Upper lobe of left lung (tissue), 6 donors: Measurements from ENCODE around the gene ME2. TPM values are rescaled to one million over a fixed set of nuclear protein-coding genes. Genes with fewer than 3 reads are reported as not detected.

ENCODE experiments used
- ATAC-seq, 2 donors: fragments of 200-7000 bp; cut with Tn5 transposase; one replicate each; pipeline ENCODE4 v1.9.1; 2022; ENCODE audit warnings: mild to moderate bottlenecking in 2 of 2, moderate library complexity in 2 of 2; ENCODE audit not compliant: low FRiP score in 2 of 2
- DNase-seq, 2 donors: peaks; one replicate each; pipeline ENCODE4 v3.0.0-alpha.2; 2019 to 2020
- H3K27ac ChIP-seq, 4 donors: fragments of 200-600 bp; sonication (generic); one replicate each; pipeline ENCODE4 v1.5.1; 2016 to 2019
- H3K27me3 ChIP-seq, 4 donors: fragments of 200-600 bp; sonication (generic); one replicate each; pipeline ENCODE4 v1.5.1; 2017 to 2019
- H3K36me3 ChIP-seq, 4 donors: fragments of 200-600 bp; sonication (generic); one replicate each; pipeline ENCODE4 v1.5.1; 2016 to 2019
- H3K4me1 ChIP-seq, 4 donors: fragments of 200-600 bp; sonication (generic); one replicate each; pipeline ENCODE4 v1.5.1; 2018 to 2019
- H3K4me3 ChIP-seq, 4 donors: fragments of 200-600 bp; sonication (generic); one replicate each; pipeline ENCODE4 v1.5.1; 2017 to 2019; ENCODE audit warnings: mild to moderate bottlenecking in 2 of 4, moderate library complexity in 1 of 4
- H3K9me3 ChIP-seq, 4 donors: fragments of 200-600 bp; sonication (generic); one replicate each; pipeline ENCODE4 v1.5.1; 2018 to 2019
- EP300 ChIP-seq, 4 donors: sonication (generic); formaldehyde crosslinking; IDR thresholded peaks; one replicate each; pipeline ENCODE4 v1.5.1; 2017; ENCODE audit warnings: antibody characterized with exemption in 4 of 4, control low read depth in 2 of 4
- POLR2A ChIP-seq, 4 donors: fragments of 450-650 bp; IDR thresholded peaks; one replicate each; pipeline ENCODE4 v1.5.1; 2016 to 2017; ENCODE audit warnings: antibody characterized with exemption in 4 of 4, mild to moderate bottlenecking in 2 of 4
- POLR2AphosphoS5 ChIP-seq, 2 donors: sonication (generic); formaldehyde crosslinking; IDR thresholded peaks; one replicate each; pipeline ENCODE4 v1.5.1; 2017; ENCODE audit warnings: antibody characterized with exemption in 2 of 2
- WGBS, 2 donors: methylation state at CpG; one replicate each; pipeline ENCODE4 v1.1.5; 2017 to 2018; 5-methylcytosine and 5-hydroxymethylcytosine counted together
- total RNA-seq, 6 donors: library from RNA; depleted of rRNA in 4 of 6; stranded (reverse); fragments of >200 nt in 4 of 6; gene quantifications; one replicate each; pipeline versions ENCODE4 v1.1.0 to v1.2.1, GENCODE V29; 2016 to 2021
- TF ChIP-seq, protein P1 (sequence below), 6 experiments: fragments of 450-650 bp in 4 of 6; fragments of 200-600 bp in 2 of 6; sonication (generic) in 2 of 6; IDR thresholded peaks; one replicate each; pipeline ENCODE4 v1.5.1; 2016 to 2019; ENCODE audit warnings: antibody characterized with exemption in 6 of 6
- donor health status: DM: no; HTN: no; CAD: no; lungs with moderate emphysema.
- donor health status: DM: no; HTN: yes; CAD: no; lungs with severe emphysema.

Gene ME2
- total RNA-seq, 6 donors from 2014 or later, result 26.9 to 69.8 (median 36.4) TPM

DNA sequence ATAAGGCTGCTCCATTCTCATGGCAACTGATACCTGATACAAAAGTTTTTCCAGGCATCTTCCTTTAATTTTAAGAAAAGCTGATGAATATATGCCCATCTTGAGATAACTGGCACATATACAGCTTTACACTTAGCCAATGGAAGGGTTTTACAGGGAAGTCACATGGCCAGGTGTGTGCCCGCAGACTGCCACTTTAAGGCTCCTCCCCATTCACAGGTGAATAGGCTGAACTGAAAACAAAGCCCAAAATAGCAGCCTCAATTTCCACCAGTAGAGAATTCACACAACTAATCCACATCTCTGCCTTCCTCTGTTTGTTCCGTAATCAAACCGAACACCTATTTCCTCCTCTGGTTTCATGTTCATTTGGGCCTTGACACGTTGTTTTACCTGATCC is 9.8 kb upstream of the ME2 start:
- DNase-seq (peak in 1 of 2 donors; percentile 37), ATAC-seq (no peak)
- no peaks in the 10 kb centered on the region for H3K36me3 ChIP-seq
- peaks cover 0 to 10% (median 0%) of the 10 kb centered on the region in 4 donors for H3K4me1 ChIP-seq
- no peaks in the 10 kb centered on the region for H3K27me3 ChIP-seq
- WGBS, 2 donors, result 71 to 81% methylated on average over 4 of the region's 4 CpGs
- H3K4me3 ChIP-seq, result no peak overlapping the region
- H3K27ac ChIP-seq, result no peak overlapping the region
- TF ChIP-seq POLR2A (IDR thresholded peaks at IDR 0.05) (no peak), POLR2AphosphoS5 (IDR thresholded peaks at IDR 0.05) (no peak), EP300 (IDR thresholded peaks at IDR 0.05) (no peak)
- TF ChIP-seq, protein P1, sequence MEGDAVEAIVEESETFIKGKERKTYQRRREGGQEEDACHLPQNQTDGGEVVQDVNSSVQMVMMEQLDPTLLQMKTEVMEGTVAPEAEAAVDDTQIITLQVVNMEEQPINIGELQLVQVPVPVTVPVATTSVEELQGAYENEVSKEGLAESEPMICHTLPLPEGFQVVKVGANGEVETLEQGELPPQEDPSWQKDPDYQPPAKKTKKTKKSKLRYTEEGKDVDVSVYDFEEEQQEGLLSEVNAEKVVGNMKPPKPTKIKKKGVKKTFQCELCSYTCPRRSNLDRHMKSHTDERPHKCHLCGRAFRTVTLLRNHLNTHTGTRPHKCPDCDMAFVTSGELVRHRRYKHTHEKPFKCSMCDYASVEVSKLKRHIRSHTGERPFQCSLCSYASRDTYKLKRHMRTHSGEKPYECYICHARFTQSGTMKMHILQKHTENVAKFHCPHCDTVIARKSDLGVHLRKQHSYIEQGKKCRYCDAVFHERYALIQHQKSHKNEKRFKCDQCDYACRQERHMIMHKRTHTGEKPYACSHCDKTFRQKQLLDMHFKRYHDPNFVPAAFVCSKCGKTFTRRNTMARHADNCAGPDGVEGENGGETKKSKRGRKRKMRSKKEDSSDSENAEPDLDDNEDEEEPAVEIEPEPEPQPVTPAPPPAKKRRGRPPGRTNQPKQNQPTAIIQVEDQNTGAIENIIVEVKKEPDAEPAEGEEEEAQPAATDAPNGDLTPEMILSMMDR (IDR thresholded peaks at IDR 0.05), result no peak
- no peaks in the 10 kb centered on the region for H3K9me3 ChIP-seq

DNA sequence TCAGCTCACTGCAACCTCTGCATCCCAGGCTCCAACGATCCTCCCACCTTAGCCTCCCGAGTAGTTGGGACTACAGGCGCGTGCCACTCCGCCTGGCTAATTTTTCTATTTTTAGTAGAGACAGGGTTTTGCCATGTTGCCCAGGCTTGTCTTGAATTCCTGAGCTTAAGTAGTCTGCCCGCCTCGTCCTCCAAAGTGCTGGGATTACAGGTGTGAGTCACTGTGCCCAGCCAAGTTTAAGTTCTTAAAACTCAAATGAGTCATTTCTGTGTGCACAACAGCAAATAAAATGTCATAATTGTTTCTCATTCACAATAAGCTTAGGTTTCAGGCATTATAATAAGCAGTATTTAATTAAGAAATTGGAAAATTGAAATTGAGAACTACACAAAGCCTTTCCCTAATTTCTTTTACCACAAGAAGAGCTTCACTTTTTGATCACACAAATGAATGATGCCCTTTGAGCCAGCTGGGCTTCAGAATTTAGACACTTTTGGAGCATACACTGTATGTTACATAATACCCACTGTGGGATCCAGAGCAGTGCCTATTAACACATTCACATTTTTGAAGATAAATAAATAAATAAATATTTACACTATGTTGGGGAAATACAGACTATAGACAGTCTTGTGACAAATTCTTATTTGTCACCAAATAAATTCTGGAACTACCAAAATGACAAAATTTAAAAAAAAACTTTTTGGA is 8.6 kb upstream of the ME2 start:
- DNase-seq (peak in 1 of 2 donors; percentile 85), ATAC-seq (peak in 1 of 2 donors; percentile 75)
- no peaks in the 10 kb centered on the region for H3K9me3 ChIP-seq
- 58 to 65% methylated on average over 7 of the region's 7 CpGs for WGBS, 2 donors
- peaks cover 0 to 10% (median 0%) of the 10 kb centered on the region in 4 donors for H3K4me1 ChIP-seq
- H3K4me3 ChIP-seq, result no peak overlapping the region
- H3K27ac ChIP-seq, result no peak overlapping the region
- H3K36me3 ChIP-seq, result no peaks in the 10 kb centered on the region
- H3K27me3 ChIP-seq, result no peaks in the 10 kb centered on the region
- TF ChIP-seq, protein P1 (IDR thresholded peaks at IDR 0.05), result no peak
- TF ChIP-seq POLR2AphosphoS5 (IDR thresholded peaks at IDR 0.05) (peak in 1 of 2 donors; percentile 20), POLR2A (IDR thresholded peaks at IDR 0.05) (no peak), EP300 (IDR thresholded peaks at IDR 0.05) (peak in 1 of 4 donors; percentile 62)

DNA sequence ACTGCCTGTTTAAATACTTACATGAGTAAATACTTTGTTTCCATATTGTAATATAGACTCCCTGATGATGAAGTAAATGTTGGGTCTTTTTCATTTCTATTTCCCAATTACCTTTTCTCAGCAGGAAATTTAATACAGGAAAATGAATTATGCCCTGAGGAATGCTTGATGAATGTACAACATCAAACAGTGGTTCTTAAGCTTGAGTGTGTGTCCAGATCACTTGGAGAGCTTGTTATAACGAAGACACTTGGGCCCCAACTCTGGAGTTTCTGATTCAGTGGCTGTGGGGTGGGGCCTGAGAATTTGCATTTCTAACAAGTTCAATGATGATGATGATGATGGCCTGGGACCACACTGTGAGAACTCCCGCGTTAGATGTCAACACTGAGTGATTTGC is 7.1 kb upstream of the ME2 start:
- Histone ChIP-seq H3K9me3 (no peaks in the 10 kb centered on the region), H3K27ac (no peak overlapping the region), H3K4me1 (peaks cover 0 to 10% (median 0%) of the 10 kb centered on the region in 4 donors), H3K27me3 (no peaks in the 10 kb centered on the region), H3K36me3 (no peaks in the 10 kb centered on the region), H3K4me3 (no peak overlapping the region)
- TF ChIP-seq EP300 (IDR thresholded peaks at IDR 0.05), result peak in 1 of 4 donors; percentile 45
- TF ChIP-seq POLR2AphosphoS5 (IDR thresholded peaks at IDR 0.05), result no peak
- TF ChIP-seq, protein P1 (IDR thresholded peaks at IDR 0.05), result no peak
- ATAC-seq (no peak), DNase-seq (no peak)
- 53 to 72% methylated on average over 3 of the region's 3 CpGs for WGBS, 2 donors

DNA sequence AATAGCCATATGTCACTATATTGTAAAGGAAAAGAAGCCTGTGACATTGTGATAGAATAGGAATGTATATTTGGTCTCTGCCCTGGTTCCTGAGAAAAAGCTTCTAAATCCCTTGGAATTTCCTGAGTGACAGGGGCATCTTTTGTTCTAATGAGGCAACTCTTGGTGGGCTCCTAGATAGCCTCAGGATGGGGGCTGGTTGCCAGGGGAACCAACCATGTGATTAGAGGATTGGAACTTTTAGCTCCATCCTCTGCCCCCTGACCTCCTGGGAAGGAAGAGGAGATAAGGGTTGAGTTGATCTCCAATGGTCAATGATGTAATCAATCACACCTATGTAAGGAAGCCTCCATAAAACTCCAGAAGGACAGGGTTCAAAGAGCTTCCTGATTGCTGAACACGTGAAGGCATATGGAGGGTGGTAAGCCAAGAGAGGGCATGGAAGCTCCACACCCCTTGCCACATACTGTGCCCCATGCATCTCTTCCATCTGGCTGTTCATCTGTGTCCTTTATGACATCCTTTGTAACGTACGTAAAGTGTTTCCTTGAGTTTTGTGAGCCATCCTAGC is 2.9 kb upstream of the ME2 start:
- Histone ChIP-seq H3K4me3 (no peak overlapping the region), H3K36me3 (no peaks in the 10 kb centered on the region), H3K4me1 (peaks cover 11 to 21% (median 16%) of the 10 kb centered on the region in 4 donors), H3K9me3 (no peaks in the 10 kb centered on the region), H3K27ac (no peak overlapping the region), H3K27me3 (no peaks in the 10 kb centered on the region)
- no peak for TF ChIP-seq POLR2AphosphoS5 (IDR thresholded peaks at IDR 0.05)
- no peak for TF ChIP-seq POLR2A (IDR thresholded peaks at IDR 0.05)
- TF ChIP-seq, protein P1 (IDR thresholded peaks at IDR 0.05), result no peak
- TF ChIP-seq EP300 (IDR thresholded peaks at IDR 0.05), result no peak
- no peak for DNase-seq
- WGBS, 2 donors, result 81 to 87% methylated on average over 2 to 3 of the region's 3 CpGs
- no peak for ATAC-seq
